Gastrocnemius medialis (tissue), 4 donors: ENCODE results near the gene S100A8. TPM values are rescaled to one million over a fixed set of nuclear protein-coding genes. Genes with fewer than 3 reads are reported as not detected.
"Not testable (repeated sequence)": the region's sequence is repeated elsewhere in the genome, so short reads cannot be mapped to it uniquely, and the experiment has no call there.

Experiments
- ATAC-seq, 2 donors: fragments of 150-250 bp; one replicate each; pipeline ENCODE4 v1.9.1; 2016
- DNase-seq, 2 donors: peaks; one replicate each; pipeline ENCODE4 v3.0.0-alpha.2; 2019
- H3K27ac ChIP-seq, 4 donors: fragments of 200-600 bp; sonication (generic); 1 replicate in 1 of 4; 2 replicates in 3 of 4; pipeline ENCODE4 v1.5.1; 2016 to 2018; ENCODE audit warnings: mild to moderate bottlenecking in 2 of 4, moderate library complexity in 1 of 4
- H3K27me3 ChIP-seq, 3 donors: fragments of 200-600 bp; sonication (generic) in 2 of 3; 1 replicate in 1 of 3; 2 replicates in 2 of 3; pipeline versions ENCODE4 v1.5.1 to v1.6.0; 2016 to 2019; ENCODE audit warnings: mild to moderate bottlenecking in 1 of 3, moderate library complexity in 1 of 3
- H3K36me3 ChIP-seq, 2 donors: fragments of 200-600 bp; sonication (generic) in 1 of 2; one replicate each; pipeline ENCODE4 v1.5.1; 2017 to 2018
- H3K4me1 ChIP-seq, 2 donors: fragments of 200-600 bp; sonication (generic) in 1 of 2; one replicate each; pipeline ENCODE4 v1.5.1; 2016 to 2017; ENCODE audit warnings: mild to moderate bottlenecking in 2 of 2
- H3K4me3 ChIP-seq, 4 donors: fragments of 200-600 bp; sonication (generic) in 3 of 4; 1 replicate in 1 of 4; 2 replicates in 3 of 4; pipeline ENCODE4 v1.5.1; 2016 to 2019; ENCODE audit warnings: mild to moderate bottlenecking in 2 of 4
- H3K9me3 ChIP-seq, 3 donors: fragments of 200-600 bp; sonication (generic) in 2 of 3; 1 replicate in 1 of 3; 2 replicates in 2 of 3; pipeline ENCODE4 v1.5.1; 2016 to 2019
- POLR2A ChIP-seq, 2 donors: fragments of 450-650 bp; IDR thresholded peaks; one replicate each; pipeline ENCODE4 v1.6.1; 2017; ENCODE audit warnings: antibody characterized with exemption in 2 of 2, mild to moderate bottlenecking in 2 of 2, moderate library complexity in 2 of 2
- in situ Hi-C, 4 donors: fragments of 200-750 bp; cut with MboI; loops; one replicate each; pipeline versions ENCODE4 v1.15.0 to v1.8.0; 2017; ENCODE audit warnings: low sequenced_read_pairs in 4 of 4
- intact Hi-C: fragments of 100-400 bp; cut with DNase I; formaldehyde crosslinking; loops from one replicate; pipeline ENCODE4 v1.15.1; 2023; ENCODE audit warnings: low total_unique reads
- total RNA-seq, 4 donors: library from RNA; depleted of rRNA; stranded (reverse); fragments of >200 nt; gene quantifications; one replicate each; pipeline versions ENCODE4 v1.1.0 to v1.2.3, GENCODE V29; 2016
- TF ChIP-seq, protein P1 (sequence below), 5 experiments: fragments of 450-650 bp in 3 of 5; fragments of 200-600 bp in 2 of 5; sonication (generic) in 2 of 5; IDR thresholded peaks in 4 of 5; conservative IDR thresholded peaks in 1 of 5; 1 replicate in 4 of 5; 2 replicates in 1 of 5; pipeline ENCODE4 v1.5.1; 2016 to 2019; ENCODE audit warnings: antibody characterized with exemption in 5 of 5, mild to moderate bottlenecking in 3 of 5, moderate library complexity in 3 of 5

S100A8 gene
- total RNA-seq, 4 donors from 2014 or later, result 4.2 to 41.6 (median 12.5) TPM

DNA sequence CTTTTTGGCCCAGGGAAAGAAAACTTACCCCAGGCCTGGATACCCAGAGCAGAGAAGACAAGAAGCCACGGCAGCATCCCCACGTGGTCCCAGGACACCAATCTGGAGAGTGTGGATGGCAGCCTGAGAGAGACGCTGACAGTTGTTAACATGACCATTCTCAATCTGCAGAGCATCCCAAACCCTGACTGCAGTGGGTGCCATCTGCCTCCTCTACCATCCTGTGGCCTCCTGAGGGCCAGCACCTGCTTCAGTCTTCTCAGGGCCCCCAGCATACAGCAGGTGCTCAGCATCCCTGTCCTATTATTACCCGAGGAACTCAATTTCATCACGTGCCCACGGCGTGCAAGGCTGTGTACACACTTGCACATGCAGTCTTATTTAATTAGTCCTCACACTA lies 43.0 kb downstream of the S100A8 start:
- ATAC-seq, result no peak
- in situ Hi-C loops (no loop called here), intact Hi-C loops (no loop called here)
- no peak for TF ChIP-seq POLR2A (IDR thresholded peaks at IDR 0.05)
- TF ChIP-seq, protein P1, sequence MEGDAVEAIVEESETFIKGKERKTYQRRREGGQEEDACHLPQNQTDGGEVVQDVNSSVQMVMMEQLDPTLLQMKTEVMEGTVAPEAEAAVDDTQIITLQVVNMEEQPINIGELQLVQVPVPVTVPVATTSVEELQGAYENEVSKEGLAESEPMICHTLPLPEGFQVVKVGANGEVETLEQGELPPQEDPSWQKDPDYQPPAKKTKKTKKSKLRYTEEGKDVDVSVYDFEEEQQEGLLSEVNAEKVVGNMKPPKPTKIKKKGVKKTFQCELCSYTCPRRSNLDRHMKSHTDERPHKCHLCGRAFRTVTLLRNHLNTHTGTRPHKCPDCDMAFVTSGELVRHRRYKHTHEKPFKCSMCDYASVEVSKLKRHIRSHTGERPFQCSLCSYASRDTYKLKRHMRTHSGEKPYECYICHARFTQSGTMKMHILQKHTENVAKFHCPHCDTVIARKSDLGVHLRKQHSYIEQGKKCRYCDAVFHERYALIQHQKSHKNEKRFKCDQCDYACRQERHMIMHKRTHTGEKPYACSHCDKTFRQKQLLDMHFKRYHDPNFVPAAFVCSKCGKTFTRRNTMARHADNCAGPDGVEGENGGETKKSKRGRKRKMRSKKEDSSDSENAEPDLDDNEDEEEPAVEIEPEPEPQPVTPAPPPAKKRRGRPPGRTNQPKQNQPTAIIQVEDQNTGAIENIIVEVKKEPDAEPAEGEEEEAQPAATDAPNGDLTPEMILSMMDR (IDR thresholded peaks at IDR 0.05 in 4 of 5, conservative IDR thresholded peaks at IDR 0.05 in 1 of 5), result no peak
- no peaks in the 10 kb centered on the region for H3K36me3 ChIP-seq
- peaks cover 7 to 31% (median 8%) of the 10 kb centered on the region in 3 donors for H3K27me3 ChIP-seq
- no peak for DNase-seq
- no peaks in the 10 kb centered on the region for H3K9me3 ChIP-seq
- no peaks in the 10 kb centered on the region for H3K4me1 ChIP-seq
- H3K4me3 ChIP-seq, result no peak overlapping the region
- no peak overlapping the region for H3K27ac ChIP-seq

DNA sequence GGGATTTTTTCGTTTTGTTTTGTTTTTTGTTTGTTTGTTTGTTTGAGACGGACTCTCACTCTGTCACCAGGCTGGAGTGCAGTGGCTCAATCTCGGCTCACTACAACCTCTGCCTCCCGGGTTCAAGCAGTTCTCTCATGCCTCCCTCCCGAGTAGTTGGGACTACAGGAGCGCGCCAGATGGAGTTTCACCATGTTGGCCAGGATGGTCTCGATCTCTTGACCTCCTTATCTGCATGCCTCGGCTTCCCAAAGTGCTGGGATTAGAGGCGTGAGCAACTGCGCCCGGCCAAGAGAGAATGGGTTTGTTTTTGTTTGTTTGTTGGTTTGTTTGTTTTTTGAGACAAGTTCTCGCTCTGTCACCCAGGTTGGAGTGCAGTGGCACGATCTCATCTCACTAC lies 43.8 kb downstream of the S100A8 start:
- H3K9me3 ChIP-seq, H3K36me3 ChIP-seq, ATAC-seq, DNase-seq, H3K4me1 ChIP-seq, in situ Hi-C loops, H3K4me3 ChIP-seq, intact Hi-C loops, H3K27ac ChIP-seq: not testable (repeated sequence)
- peaks cover 7 to 31% (median 8%) of the 10 kb centered on the region in 3 donors for H3K27me3 ChIP-seq

DNA sequence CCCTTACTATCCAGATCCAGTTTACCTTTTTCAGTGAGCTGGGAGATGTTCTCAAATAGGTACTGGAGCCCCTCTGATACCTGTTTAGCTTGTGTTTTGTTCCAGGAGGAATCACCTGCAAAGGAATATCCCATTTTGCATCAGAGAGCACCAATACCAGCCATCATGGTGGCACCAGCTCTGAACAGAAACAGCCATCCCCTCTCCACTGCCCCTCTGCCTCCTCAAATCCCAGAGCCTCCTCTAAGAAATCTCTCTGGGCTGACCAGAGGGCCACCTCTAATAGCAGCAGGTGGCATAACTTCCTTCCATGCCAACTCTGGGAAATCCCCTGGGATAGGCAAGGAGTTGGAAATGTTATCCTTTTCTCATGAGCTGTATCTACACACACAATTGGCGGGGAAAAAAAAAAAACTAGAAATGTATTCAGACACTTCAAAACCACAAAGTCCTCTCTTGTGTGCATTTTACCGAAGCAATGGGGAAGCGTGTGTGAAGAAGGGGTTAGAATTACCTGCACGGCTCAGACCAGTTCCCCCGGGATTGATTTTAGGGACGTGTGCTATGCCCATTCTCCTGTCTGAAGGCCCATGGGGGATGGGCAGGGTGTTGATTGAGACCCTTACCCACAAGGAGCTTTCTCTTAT lies 44.7 kb downstream of the S100A8 start:
- in situ Hi-C loops, result no loop called here
- peaks cover 7 to 33% (median 8%) of the 10 kb centered on the region in 3 donors for H3K27me3 ChIP-seq
- H3K36me3 ChIP-seq, result no peaks in the 10 kb centered on the region

DNA sequence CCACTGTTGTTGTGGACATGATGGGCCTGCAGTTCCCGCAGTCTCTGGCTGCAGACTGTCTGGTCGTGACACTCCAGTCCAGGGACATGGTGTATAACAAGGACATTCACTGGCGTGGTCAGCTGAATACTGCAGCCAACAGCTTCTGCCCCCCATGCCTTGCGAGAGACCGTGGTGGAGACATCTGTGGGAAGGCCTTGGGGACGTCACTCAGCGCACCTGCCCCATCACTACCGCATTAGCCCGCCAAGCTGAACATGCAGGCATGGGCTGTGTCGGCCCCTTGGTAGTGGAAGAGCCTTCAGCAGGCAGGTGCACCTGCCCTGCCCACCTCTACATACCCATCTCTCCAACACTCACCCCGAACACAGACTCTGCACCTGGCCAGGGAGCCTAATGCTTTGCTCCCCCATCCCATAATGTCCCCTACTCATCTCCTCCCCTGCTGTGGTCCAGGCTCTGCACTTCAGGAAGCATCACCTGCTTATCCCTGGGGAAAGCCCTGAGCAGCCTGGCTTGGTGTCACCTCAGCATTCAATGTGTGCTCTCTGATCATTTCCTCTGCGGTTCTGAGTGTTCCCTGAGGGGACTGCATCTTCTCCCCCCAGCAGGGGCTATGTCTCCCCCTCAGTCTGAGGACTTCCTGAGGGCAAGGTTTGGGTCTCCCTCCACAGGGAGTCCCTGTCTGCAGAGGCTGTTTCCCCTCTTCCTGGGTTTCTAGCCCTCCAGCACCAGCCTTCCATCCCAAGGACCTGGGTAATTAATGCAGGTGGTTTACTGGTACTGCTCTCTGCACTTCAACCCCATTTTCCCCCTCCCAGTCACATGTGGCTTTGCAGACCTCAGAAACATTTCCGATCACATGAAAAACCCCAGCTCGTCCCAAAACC lies 45.4 kb downstream of the S100A8 start:
- in situ Hi-C loops, result no loop called here
- Histone ChIP-seq H3K4me1 (no peaks in the 10 kb centered on the region), H3K9me3 (no peaks in the 10 kb centered on the region), H3K27ac (no peak overlapping the region), H3K27me3 (peaks cover 3 to 27% (median 8%) of the 10 kb centered on the region in 3 donors), H3K36me3 (no peaks in the 10 kb centered on the region), H3K4me3 (no peak overlapping the region)
- TF ChIP-seq POLR2A (IDR thresholded peaks at IDR 0.05), result no peak
- TF ChIP-seq, protein P1 (IDR thresholded peaks at IDR 0.05 in 4 of 5, conservative IDR thresholded peaks at IDR 0.05 in 1 of 5), result no peak
- intact Hi-C loops, result no loop called here
- DNase-seq (no peak), ATAC-seq (no peak)

More for the DNA sequence above, 44.7 kb downstream of the S100A8 start:
- TF ChIP-seq POLR2A (IDR thresholded peaks at IDR 0.05), result no peak
- TF ChIP-seq, protein P1 (IDR thresholded peaks at IDR 0.05 in 4 of 5, conservative IDR thresholded peaks at IDR 0.05 in 1 of 5), result no peak
- H3K27ac ChIP-seq, result no peak overlapping the region
- H3K4me3 ChIP-seq, result no peak overlapping the region
- no peaks in the 10 kb centered on the region for H3K9me3 ChIP-seq
- ATAC-seq (no peak), DNase-seq (no peak)
- H3K4me1 ChIP-seq, result no peaks in the 10 kb centered on the region
- intact Hi-C loops, result no loop called here

DNA sequence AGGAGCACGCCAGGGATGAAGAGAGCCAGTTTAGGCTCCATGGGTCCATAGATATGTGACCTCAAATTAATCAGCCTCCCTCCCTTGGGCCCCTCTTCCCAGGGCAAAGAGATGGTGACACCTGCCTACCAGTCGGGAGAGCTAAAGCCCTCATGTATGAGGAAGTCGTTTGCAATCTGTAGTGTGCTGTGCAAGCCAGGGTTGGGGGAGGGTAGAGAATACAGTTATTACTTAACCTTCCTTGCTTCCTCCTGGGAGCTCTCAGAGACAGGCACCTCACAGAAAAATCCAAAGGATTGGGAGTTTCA lies 46.2 kb downstream of the S100A8 start:
- Histone ChIP-seq H3K4me3 (no peak overlapping the region), H3K9me3 (no peaks in the 10 kb centered on the region), H3K4me1 (no peaks in the 10 kb centered on the region), H3K36me3 (no peaks in the 10 kb centered on the region), H3K27me3 (peaks cover 3 to 27% (median 8%) of the 10 kb centered on the region in 3 donors), H3K27ac (no peak overlapping the region)
- in situ Hi-C loops (no loop called here), intact Hi-C loops (no loop called here)
- no peak for ATAC-seq
- DNase-seq, result no peak
- TF ChIP-seq, protein P1 (IDR thresholded peaks at IDR 0.05 in 4 of 5, conservative IDR thresholded peaks at IDR 0.05 in 1 of 5), result no peak
- TF ChIP-seq POLR2A (IDR thresholded peaks at IDR 0.05), result no peak
